Ishikawa (cell line): Measurements from ENCODE around the gene TMEM40.

Experiments
- CEBPB ChIP-seq: IDR thresholded peaks from 2 replicates; pipeline ENCODE4 v1.6.1; 2012
- CREB1 ChIP-seq: IDR thresholded peaks from 2 replicates; pipeline ENCODE4 v1.6.1; 2012; ENCODE audit warnings: low read depth
- EGR1 ChIP-seq: IDR thresholded peaks from 2 replicates; pipeline ENCODE4 v1.6.1; 2012
- EP300 ChIP-seq: IDR thresholded peaks from 2 replicates; pipeline ENCODE4 v1.6.1; 2012; ENCODE audit warnings: borderline replicate concordance
- FOXM1 ChIP-seq: IDR thresholded peaks from 2 replicates; pipeline ENCODE4 v1.6.1; 2012; ENCODE audit warnings: low read depth, borderline replicate concordance
- NFIC ChIP-seq: IDR thresholded peaks from 2 replicates; pipeline ENCODE4 v1.6.1; 2012
- RAD21 ChIP-seq: IDR thresholded peaks from 2 replicates; pipeline ENCODE4 v1.6.1; 2012; ENCODE audit warnings: low read depth
- TAF1 ChIP-seq: IDR thresholded peaks from 2 replicates; pipeline ENCODE4 v1.6.1; 2012; ENCODE audit warnings: low read depth, mild to moderate bottlenecking
- TCF12 ChIP-seq: IDR thresholded peaks from 2 replicates; pipeline ENCODE4 v1.6.1; 2012; ENCODE audit warnings: low read depth
- TEAD4 ChIP-seq: IDR thresholded peaks from 2 replicates; pipeline ENCODE4 v1.6.1; 2012
- YY1 ChIP-seq: IDR thresholded peaks from 2 replicates; pipeline ENCODE4 v1.6.1; 2012; ENCODE audit warnings: low read depth
- ZBTB7A ChIP-seq: IDR thresholded peaks from 2 replicates; pipeline ENCODE4 v1.6.1; 2012; ENCODE audit warnings: low read depth
- TF ChIP-seq, protein P1 (sequence below): IDR thresholded peaks from 2 replicates; pipeline ENCODE4 v1.6.1; 2012
- TF ChIP-seq, protein P2 (sequence below): IDR thresholded peaks from 2 replicates; pipeline ENCODE4 v1.6.1; 2012
- TF ChIP-seq, protein P3 (sequence below): IDR thresholded peaks from 2 replicates; pipeline ENCODE4 v1.6.1; 2012; ENCODE audit warnings: low read depth, mild to moderate bottlenecking

The TMEM40 gene

DNA sequence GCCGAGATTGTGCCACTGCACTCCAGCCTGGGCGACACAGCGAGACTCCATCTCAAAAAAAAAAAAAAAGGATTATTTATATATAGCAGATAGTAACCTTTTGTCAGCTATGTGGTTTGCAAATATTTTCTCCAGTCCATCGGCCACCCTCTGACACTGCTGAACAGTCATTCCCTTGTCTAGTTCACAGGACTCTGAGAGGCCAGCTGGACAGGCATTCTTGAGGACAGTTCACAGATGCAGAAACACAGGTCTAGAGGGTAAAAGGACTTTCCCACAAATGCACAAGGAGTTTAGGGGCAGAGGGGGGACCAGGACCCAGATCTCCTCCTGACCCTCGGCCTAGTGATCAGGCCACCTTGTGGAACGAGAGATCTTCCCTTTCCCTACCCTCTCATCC lies 7.5 kb upstream of the TMEM40 start:
- no peak for TF ChIP-seq FOXM1
- TF ChIP-seq, protein P1, sequence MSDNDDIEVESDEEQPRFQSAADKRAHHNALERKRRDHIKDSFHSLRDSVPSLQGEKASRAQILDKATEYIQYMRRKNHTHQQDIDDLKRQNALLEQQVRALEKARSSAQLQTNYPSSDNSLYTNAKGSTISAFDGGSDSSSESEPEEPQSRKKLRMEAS = no peak
- TF ChIP-seq NFIC = no peak
- TF ChIP-seq, protein P2, sequence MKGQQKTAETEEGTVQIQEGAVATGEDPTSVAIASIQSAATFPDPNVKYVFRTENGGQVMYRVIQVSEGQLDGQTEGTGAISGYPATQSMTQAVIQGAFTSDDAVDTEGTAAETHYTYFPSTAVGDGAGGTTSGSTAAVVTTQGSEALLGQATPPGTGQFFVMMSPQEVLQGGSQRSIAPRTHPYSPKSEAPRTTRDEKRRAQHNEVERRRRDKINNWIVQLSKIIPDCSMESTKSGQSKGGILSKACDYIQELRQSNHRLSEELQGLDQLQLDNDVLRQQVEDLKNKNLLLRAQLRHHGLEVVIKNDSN = no peak
- TF ChIP-seq CEBPB = no peak
- TF ChIP-seq RAD21 = no peak
- no peak for TF ChIP-seq EGR1
- no peak for TF ChIP-seq TEAD4
- no peak for TF ChIP-seq ZBTB7A
- TF ChIP-seq EP300 = no peak
- TF ChIP-seq CREB1 = no peak
- TF ChIP-seq TCF12 = no peak
- TF ChIP-seq, protein P3, sequence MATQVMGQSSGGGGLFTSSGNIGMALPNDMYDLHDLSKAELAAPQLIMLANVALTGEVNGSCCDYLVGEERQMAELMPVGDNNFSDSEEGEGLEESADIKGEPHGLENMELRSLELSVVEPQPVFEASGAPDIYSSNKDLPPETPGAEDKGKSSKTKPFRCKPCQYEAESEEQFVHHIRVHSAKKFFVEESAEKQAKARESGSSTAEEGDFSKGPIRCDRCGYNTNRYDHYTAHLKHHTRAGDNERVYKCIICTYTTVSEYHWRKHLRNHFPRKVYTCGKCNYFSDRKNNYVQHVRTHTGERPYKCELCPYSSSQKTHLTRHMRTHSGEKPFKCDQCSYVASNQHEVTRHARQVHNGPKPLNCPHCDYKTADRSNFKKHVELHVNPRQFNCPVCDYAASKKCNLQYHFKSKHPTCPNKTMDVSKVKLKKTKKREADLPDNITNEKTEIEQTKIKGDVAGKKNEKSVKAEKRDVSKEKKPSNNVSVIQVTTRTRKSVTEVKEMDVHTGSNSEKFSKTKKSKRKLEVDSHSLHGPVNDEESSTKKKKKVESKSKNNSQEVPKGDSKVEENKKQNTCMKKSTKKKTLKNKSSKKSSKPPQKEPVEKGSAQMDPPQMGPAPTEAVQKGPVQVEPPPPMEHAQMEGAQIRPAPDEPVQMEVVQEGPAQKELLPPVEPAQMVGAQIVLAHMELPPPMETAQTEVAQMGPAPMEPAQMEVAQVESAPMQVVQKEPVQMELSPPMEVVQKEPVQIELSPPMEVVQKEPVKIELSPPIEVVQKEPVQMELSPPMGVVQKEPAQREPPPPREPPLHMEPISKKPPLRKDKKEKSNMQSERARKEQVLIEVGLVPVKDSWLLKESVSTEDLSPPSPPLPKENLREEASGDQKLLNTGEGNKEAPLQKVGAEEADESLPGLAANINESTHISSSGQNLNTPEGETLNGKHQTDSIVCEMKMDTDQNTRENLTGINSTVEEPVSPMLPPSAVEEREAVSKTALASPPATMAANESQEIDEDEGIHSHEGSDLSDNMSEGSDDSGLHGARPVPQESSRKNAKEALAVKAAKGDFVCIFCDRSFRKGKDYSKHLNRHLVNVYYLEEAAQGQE = no peak
- TF ChIP-seq YY1 = no peak

DNA sequence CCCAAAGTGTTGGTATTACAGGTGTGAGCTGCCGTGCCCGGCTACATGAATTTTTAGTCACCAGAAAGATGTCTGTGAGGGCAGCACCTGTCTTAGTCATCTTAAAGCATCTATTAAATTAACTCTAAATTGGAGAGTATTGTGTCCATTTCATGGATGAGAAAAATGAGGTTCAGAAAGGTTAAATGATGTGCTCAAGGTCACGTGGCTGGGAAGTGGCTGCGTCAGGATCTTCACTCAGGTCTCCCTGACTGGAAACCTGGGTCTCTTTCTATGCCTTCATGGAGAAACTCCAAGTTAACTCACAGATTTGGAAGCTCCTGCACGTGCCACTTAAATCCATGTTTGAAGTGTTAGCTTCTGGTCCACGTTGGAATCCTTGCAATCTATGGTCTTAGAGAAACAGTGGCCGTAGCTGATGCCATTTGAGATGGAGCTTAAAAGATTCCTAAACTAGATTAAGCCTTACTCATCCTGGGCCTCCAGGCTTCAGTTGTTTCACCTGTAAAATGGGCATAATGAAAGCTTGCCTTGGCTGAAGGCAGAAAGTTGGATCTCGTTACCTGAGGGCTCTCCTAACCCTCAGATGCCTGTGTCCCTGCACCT lies 5.2 kb upstream of the TMEM40 start:
- TF ChIP-seq, protein P3 = no peak
- no peak for TF ChIP-seq RAD21
- TF ChIP-seq NFIC = no peak
- no peak for TF ChIP-seq ZBTB7A
- TF ChIP-seq EGR1 = no peak
- TF ChIP-seq, protein P1 = no peak
- TF ChIP-seq TEAD4 = no peak
- no peak for TF ChIP-seq YY1

DNA sequence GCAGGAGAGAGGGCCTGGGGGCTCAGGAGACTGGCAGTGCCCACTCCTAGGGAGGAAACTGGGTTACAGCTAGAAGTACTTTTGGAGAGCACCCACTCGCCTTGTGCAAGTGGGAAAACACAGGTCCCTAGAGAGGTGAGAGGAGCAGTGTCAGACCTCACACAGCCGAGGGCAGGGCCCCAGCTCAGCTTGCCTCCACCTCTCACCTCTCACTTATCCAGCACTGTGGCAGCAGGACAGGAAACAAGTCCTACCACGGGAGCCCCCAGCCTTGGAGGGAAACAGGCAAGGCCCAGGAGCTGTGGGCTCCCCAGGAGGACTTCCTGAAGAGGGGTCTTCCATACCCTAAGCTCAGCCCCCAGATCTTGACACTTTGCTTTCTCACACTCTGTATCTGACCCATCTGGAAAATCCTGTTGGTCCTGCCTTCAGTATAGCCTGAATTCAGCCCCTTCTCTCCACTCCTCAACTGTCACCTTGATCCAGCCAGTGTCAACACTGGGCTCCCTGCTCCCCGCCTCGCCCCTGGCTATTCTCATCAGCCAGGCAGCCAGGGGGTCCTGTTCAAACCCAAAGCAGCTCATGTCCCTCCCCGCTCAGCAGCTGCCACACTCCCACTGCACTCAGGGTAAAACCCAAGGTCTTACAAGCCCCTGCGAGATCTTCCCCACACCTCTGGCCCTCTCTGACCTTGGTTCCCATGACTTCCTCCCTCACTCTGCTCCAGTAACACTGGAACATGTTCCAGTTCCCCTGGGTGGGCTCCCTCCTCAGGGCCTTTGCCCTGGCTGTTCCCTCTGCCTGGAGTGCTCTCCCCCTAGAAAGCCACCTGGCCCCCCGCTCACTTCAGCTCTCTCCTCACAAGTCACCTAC lies 870 bp upstream of the TMEM40 start:
- TF ChIP-seq ZBTB7A (no peak), NFIC (no peak), RAD21 (no peak), TCF12 (no peak), EP300 (no peak)
- TF ChIP-seq, protein P2 = no peak
- TF ChIP-seq, protein P1 = no peak

DNA sequence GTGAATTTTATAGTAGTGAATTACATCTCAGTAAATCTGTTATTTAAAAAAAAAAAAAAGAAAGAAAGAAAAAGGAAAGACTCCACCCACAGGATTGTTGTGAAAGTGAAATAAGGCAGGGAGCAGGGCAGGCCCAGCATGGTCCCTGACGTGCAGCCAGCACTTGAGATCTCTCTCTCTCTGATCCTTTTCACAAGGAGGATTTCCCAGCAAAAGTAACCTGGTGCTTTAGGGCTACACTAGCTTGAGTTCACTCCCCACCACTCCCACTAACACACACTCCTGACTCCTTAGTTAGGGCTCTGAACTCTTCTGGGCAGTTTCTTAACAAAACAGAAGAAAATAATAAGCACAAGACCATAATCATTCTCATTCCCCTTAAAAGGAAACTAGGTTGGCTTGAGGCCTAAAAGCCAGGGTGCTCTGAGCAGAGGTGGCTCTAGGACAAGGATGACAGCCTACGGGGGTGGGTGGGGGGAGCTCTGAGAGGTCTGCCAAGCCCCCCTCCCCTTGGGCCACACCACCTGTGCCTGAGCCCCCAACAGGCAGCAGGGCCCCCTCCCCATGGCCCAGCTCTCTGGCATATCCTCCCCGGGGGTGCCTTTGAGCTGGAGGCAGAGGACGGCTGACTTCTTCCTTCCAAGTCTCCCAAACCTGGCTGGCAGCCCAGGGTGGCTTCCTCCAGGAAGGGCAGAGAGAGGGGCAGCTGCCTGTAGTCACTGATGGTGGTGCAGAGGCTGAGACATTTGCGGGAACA lies 856 bp downstream of the TMEM40 start:
- TF ChIP-seq CEBPB (peak; percentile 47; the same call in 1 of the 2 replicates), CREB1 (no peak), NFIC (peak; percentile 54), TAF1 (no peak), FOXM1 (no peak), ZBTB7A (no peak), EGR1 (no peak), TEAD4 (no peak)
- TF ChIP-seq, protein P3 = no peak
- TF ChIP-seq, protein P2 = no peak
